DOHH2 (cell line): ENCODE data around the gene IFT25.
A peak's percentile ranks its signal among the peaks of the same experiment; 100 is the strongest.
"Not testable (repeated sequence)": the region's sequence is repeated elsewhere in the genome, so short reads cannot be mapped to it uniquely, and the experiment has no call there.

Experiments used
- H3F3A ChIP-seq: fragments of 200-600 bp; sonication (generic), shearing (Covaris generic); 2 replicates; pipeline ENCODE4 v1.6.0; 2016; ENCODE audit warnings: antibody characterized with exemption, mild to moderate bottlenecking; ENCODE audit not compliant: control insufficient read depth, insufficient read depth
- H3K27ac ChIP-seq: fragments of 200-600 bp; sonication (generic); 2 replicates; pipeline ENCODE4 v1.5.1; 2014; ENCODE audit warnings: low read depth, mild to moderate bottlenecking, low read length, moderate library complexity
- H3K27me3 ChIP-seq: fragments of 200-600 bp; sonication (generic); 2 replicates; pipeline ENCODE4 v1.6.1; 2014; ENCODE audit warnings: mild to moderate bottlenecking, low read length, mixed read lengths; ENCODE audit not compliant: control insufficient read depth
- H3K36me3 ChIP-seq: fragments of 200-600 bp; sonication (generic); 2 replicates; pipeline ENCODE4 v1.6.1; 2014; ENCODE audit warnings: mild to moderate bottlenecking, low read length, moderate library complexity, mixed read lengths; ENCODE audit not compliant: control insufficient read depth
- H3K4me1 ChIP-seq: fragments of 200-600 bp; sonication (generic); 2 replicates; pipeline ENCODE4 v1.6.1; 2014; ENCODE audit warnings: mild to moderate bottlenecking, low read length, mixed read lengths; ENCODE audit not compliant: control insufficient read depth
- H3K4me2 ChIP-seq: fragments of 200-600 bp; sonication (generic); 2 replicates; pipeline ENCODE4 v1.6.0; 2014; ENCODE audit warnings: mild to moderate bottlenecking, low read length, moderate library complexity
- H3K4me3 ChIP-seq: fragments of 200-600 bp; sonication (generic); 2 replicates; pipeline ENCODE4 v1.5.1; 2014; ENCODE audit warnings: mild to moderate bottlenecking, low read length, mixed read lengths
- H3K79me2 ChIP-seq: fragments of 200-600 bp; sonication (generic); 2 replicates; pipeline ENCODE4 v1.6.1; 2014; ENCODE audit warnings: mild to moderate bottlenecking, low read length, mixed read lengths; ENCODE audit not compliant: control insufficient read depth
- H3K9me2 ChIP-seq: fragments of 200-600 bp; sonication (generic); replicated peaks from 2 replicates; pipeline ENCODE4 v1.6.1; 2014; ENCODE audit warnings: mild to moderate bottlenecking, low read length, mixed read lengths; ENCODE audit not compliant: control insufficient read depth
- H3K9me3 ChIP-seq: fragments of 200-600 bp; sonication (generic); 2 replicates; pipeline ENCODE4 v1.6.1; 2014; ENCODE audit warnings: antibody characterized with exemption, low read length, mixed read lengths; ENCODE audit not compliant: control insufficient read depth, insufficient read depth
- H4K20me1 ChIP-seq: fragments of 200-600 bp; sonication (generic); 2 replicates; pipeline ENCODE4 v1.6.0; 2014; ENCODE audit warnings: low read depth, mild to moderate bottlenecking, antibody characterized with exemption, low read length, moderate library complexity; ENCODE audit not compliant: control insufficient read depth, insufficient read depth
- EZH2phosphoT487 ChIP-seq: fragments of 200-600 bp; sonication (generic); IDR thresholded peaks from 2 replicates; pipeline ENCODE4 v1.6.1; 2017; ENCODE audit warnings: borderline replicate concordance, mild to moderate bottlenecking, antibody characterized with exemption, low read length, moderate library complexity, mixed read lengths
- TF ChIP-seq, protein P1 (sequence below): fragments of 200-600 bp; sonication (generic); IDR thresholded peaks from one replicate; pipeline ENCODE4 v1.5.1; 2014; ENCODE audit warnings: antibody characterized with exemption, mild to moderate bottlenecking, low read depth, low read length; ENCODE audit not compliant: poor library complexity, severe bottlenecking

IFT25 gene

GRCh38 chr1:53888681-53889080, 56.8 kb downstream of the IFT25 start:
- Histone ChIP-seq H3K9me3 (no peaks in the 10 kb centered on the region), H3K4me2 (peak overlapping the region; percentile 76), H3K36me3 (no peaks in the 10 kb centered on the region), H3K27me3 (no peaks in the 10 kb centered on the region), H3F3A (peaks cover 4% of the 10 kb centered on the region; the same call in 1 of the 2 replicates), H3K4me3 (peak overlapping the region; percentile 91), H4K20me1 (no peaks in the 10 kb centered on the region), H3K27ac (no peak overlapping the region), H3K4me1 (peaks cover 23% of the 10 kb centered on the region), H3K79me2 (no peaks in the 10 kb centered on the region), H3K9me2 (no peaks in the 10 kb centered on the region)
- no peak for TF ChIP-seq EZH2phosphoT487
- TF ChIP-seq, protein P1, sequence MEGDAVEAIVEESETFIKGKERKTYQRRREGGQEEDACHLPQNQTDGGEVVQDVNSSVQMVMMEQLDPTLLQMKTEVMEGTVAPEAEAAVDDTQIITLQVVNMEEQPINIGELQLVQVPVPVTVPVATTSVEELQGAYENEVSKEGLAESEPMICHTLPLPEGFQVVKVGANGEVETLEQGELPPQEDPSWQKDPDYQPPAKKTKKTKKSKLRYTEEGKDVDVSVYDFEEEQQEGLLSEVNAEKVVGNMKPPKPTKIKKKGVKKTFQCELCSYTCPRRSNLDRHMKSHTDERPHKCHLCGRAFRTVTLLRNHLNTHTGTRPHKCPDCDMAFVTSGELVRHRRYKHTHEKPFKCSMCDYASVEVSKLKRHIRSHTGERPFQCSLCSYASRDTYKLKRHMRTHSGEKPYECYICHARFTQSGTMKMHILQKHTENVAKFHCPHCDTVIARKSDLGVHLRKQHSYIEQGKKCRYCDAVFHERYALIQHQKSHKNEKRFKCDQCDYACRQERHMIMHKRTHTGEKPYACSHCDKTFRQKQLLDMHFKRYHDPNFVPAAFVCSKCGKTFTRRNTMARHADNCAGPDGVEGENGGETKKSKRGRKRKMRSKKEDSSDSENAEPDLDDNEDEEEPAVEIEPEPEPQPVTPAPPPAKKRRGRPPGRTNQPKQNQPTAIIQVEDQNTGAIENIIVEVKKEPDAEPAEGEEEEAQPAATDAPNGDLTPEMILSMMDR: no peak

GRCh38 chr1:53883600-53883999, 61.9 kb downstream of the IFT25 start:
- not testable (repeated sequence) for H3K4me3 ChIP-seq, H3K9me3 ChIP-seq, H3K27ac ChIP-seq, H3K9me2 ChIP-seq, H3F3A ChIP-seq, H3K36me3 ChIP-seq, H3K4me1 ChIP-seq, H3K27me3 ChIP-seq, H4K20me1 ChIP-seq, H3K4me2 ChIP-seq, H3K79me2 ChIP-seq

DNA sequence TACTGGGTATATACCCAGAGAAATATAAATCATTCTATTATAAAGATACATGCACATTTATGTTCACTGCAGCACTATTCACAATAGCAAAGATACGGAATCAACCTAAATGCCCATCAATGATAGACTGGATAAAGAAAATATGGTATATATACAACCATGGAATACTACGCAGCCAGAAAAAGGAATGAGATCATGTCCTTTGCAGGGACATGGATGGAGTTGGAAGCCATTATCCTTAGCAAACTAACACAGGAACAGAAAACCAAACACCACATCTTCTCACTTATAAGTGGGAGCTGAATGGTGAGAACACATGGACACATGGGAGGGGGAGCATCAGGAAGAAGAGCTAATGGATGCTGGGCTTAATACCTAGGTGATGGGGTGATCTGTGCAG, 63.6 kb downstream of the IFT25 start:
- H3K27ac ChIP-seq, H3K4me2 ChIP-seq, H3K36me3 ChIP-seq, H3K27me3 ChIP-seq, H3K9me2 ChIP-seq, H4K20me1 ChIP-seq, H3K4me3 ChIP-seq, H3K9me3 ChIP-seq, H3K4me1 ChIP-seq, H3K79me2 ChIP-seq, H3F3A ChIP-seq: not testable (repeated sequence)

GRCh38 chr1:53878492-53879105, 66.9 kb downstream of the IFT25 start:
- Histone ChIP-seq H3F3A (no peaks in the 10 kb centered on the region), H3K79me2 (no peaks in the 10 kb centered on the region), H3K4me1 (no peaks in the 10 kb centered on the region), H4K20me1 (no peaks in the 10 kb centered on the region), H3K27ac (no peak overlapping the region), H3K4me3 (no peak overlapping the region), H3K9me3 (no peaks in the 10 kb centered on the region), H3K36me3 (peaks cover 5% of the 10 kb centered on the region), H3K27me3 (no peaks in the 10 kb centered on the region), H3K9me2 (no peaks in the 10 kb centered on the region), H3K4me2 (no peak overlapping the region)
- TF ChIP-seq, protein P1: peak; percentile 71
- TF ChIP-seq EZH2phosphoT487: no peak

- H3K27ac ChIP-seq, H3K4me3 ChIP-seq, H3K4me1 ChIP-seq, H3K4me2 ChIP-seq, H4K20me1 ChIP-seq, H3K36me3 ChIP-seq, H3K27me3 ChIP-seq, H3K79me2 ChIP-seq, H3K9me3 ChIP-seq, H3F3A ChIP-seq, H3K9me2 ChIP-seq: not testable (repeated sequence)
Measured at GRCh38 chr1:53875150-53875549, 70.3 kb downstream of the IFT25 start.
